WTC11 (cell line): ENCODE results near the gene CHRNA1. TPM values are rescaled to one million over a fixed set of nuclear protein-coding genes. Genes with fewer than 3 reads are reported as not detected.

Experiments
- ATAC-seq: fragments of 200-7000 bp; cut with Tn5 transposase; 2 replicates; pipeline ENCODE4 v1.10.0; 2021; ENCODE audit warnings: mild to moderate bottlenecking, moderate library complexity
- CTCF ChIA-PET: fragments of 300-600 bp; sonication (Branson Sonifier 250); formaldehyde crosslinking; loops from one replicate; lab custom pipeline; 2021; ENCODE audit warnings: antibody characterized with exemption; lab: Charles Lee
- POLR2A ChIA-PET: fragments of 350-600 bp; sonication (Branson Sonifier 250); formaldehyde crosslinking; loops from one replicate; lab custom pipeline; 2021; ENCODE audit warnings: antibody characterized with exemption; lab: Charles Lee
- DNase-seq: peaks from one replicate; pipeline ENCODE4 v3.0.0; 2021; ENCODE audit warnings: low spot score
- H3K27ac Mint-ChIP-seq: 2 replicates; pipeline ENCODE4 v1.8.0; 2021; ENCODE audit warnings: mixed read lengths
- H3K27me3 Mint-ChIP-seq: 2 replicates; pipeline ENCODE4 v1.8.0; 2021; ENCODE audit warnings: low read depth, mild to moderate bottlenecking, moderate library complexity, mixed read lengths
- H3K36me3 Mint-ChIP-seq: 2 replicates; pipeline ENCODE4 v1.8.0; 2021; ENCODE audit warnings: mixed read lengths
- H3K4me1 Mint-ChIP-seq: 2 replicates; pipeline ENCODE4 v1.8.0; 2022; ENCODE audit warnings: mixed read lengths
- H3K4me3 Mint-ChIP-seq: 2 replicates; pipeline ENCODE4 v1.8.0; 2021; ENCODE audit warnings: mild to moderate bottlenecking, moderate library complexity, mixed read lengths
- H3K9me3 Mint-ChIP-seq: 2 replicates; pipeline ENCODE4 v1.8.0; 2021; ENCODE audit warnings: mixed read lengths
- JUN ChIP-seq: sonication (generic); formaldehyde crosslinking; IDR thresholded peaks from 2 replicates; pipeline ENCODE4 v1.8.0; 2023; ENCODE audit warnings: mild to moderate bottlenecking, missing genetic modification reagents
- OVOL2 ChIP-seq: fragments of 250-450 bp; sonication (Bioruptor Pico); IDR thresholded peaks from 2 replicates; pipeline ENCODE4 v1.9.0; 2021; ENCODE audit warnings: mild to moderate bottlenecking, borderline replicate concordance
- SOX15 ChIP-seq: fragments of 250-450 bp; sonication (Bioruptor Pico); IDR thresholded peaks from 2 replicates; pipeline ENCODE4 v1.9.0; 2021; ENCODE audit warnings: mild to moderate bottlenecking
- ZNF121 ChIP-seq: sonication (generic); formaldehyde crosslinking; IDR thresholded peaks from 2 replicates; pipeline ENCODE4 v1.8.0; 2023; ENCODE audit warnings: missing genetic modification reagents
- total RNA-seq: library from RNA; stranded (reverse); gene quantifications from 3 replicates; pipeline ENCODE4 v1.2.3, GENCODE V29; 2021
- TF ChIP-seq, protein P1 (sequence below): sonication (generic); formaldehyde crosslinking; IDR thresholded peaks from 2 replicates; pipeline ENCODE4 v1.8.1; 2022; ENCODE audit warnings: missing genetic modification reagents, borderline replicate concordance
- TF ChIP-seq, protein P2 (sequence below): sonication (generic); formaldehyde crosslinking; IDR thresholded peaks from 2 replicates; pipeline ENCODE4 v1.8.1; 2022; ENCODE audit warnings: mild to moderate bottlenecking, missing genetic modification reagents, moderate library complexity, borderline replicate concordance
- TF ChIP-seq, protein P3 (sequence below): sonication (generic); formaldehyde crosslinking; IDR thresholded peaks from 2 replicates; pipeline ENCODE4 v1.8.0; 2022; ENCODE audit warnings: mild to moderate bottlenecking, missing genetic modification reagents
- TF ChIP-seq, protein P4 (sequence below): sonication (generic); formaldehyde crosslinking; IDR thresholded peaks from 2 replicates; pipeline ENCODE4 v1.8.1; 2023; ENCODE audit warnings: mild to moderate bottlenecking, missing genetic modification reagents, moderate library complexity
- TF ChIP-seq, protein P5 (sequence below): fragments of 250-450 bp; sonication (Bioruptor Pico); IDR thresholded peaks from 2 replicates; pipeline ENCODE4 v1.9.0; 2021; ENCODE audit warnings: mild to moderate bottlenecking, borderline replicate concordance
- TF ChIP-seq, protein P6 (sequence below): sonication (generic); formaldehyde crosslinking; IDR thresholded peaks from 2 replicates; pipeline ENCODE4 v1.8.1; 2023; ENCODE audit warnings: mild to moderate bottlenecking, moderate library complexity, missing genetic modification reagents

CHRNA1 gene
- total RNA-seq, 1 experiment from 2014 or later = not detected

DNA sequence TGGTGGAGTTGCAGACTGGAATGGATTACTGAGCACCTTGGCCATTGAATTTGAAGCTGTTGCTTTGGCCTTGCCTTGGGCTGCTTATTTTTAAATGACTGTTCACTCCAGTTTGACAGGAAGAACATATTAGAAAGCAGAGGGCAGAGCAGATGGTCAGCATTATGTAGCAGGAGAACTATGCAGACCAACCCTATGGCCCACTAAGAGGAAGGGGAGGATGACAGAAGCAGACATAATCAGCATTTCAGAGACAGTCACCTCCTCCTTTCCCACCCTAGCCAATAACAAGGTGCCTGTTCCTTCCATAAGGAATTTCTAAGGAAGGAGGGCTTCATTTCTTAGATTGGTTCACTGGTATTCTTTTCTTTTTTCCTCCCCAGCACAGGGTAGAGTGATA, 2.4 kb downstream of the CHRNA1 start (continued):
- TF ChIP-seq, protein P1, sequence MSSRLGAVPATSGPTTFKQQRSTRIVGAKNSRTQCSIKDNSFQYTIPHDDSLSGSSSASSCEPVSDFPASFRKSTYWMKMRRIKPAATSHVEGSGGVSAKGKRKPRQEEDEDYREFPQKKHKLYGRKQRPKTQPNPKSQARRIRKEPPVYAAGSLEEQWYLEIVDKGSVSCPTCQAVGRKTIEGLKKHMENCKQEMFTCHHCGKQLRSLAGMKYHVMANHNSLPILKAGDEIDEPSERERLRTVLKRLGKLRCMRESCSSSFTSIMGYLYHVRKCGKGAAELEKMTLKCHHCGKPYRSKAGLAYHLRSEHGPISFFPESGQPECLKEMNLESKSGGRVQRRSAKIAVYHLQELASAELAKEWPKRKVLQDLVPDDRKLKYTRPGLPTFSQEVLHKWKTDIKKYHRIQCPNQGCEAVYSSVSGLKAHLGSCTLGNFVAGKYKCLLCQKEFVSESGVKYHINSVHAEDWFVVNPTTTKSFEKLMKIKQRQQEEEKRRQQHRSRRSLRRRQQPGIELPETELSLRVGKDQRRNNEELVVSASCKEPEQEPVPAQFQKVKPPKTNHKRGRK (CRISPR knock-in tag) = no peak
- no peak for TF ChIP-seq OVOL2 (CRISPR knock-in tag)

DNA sequence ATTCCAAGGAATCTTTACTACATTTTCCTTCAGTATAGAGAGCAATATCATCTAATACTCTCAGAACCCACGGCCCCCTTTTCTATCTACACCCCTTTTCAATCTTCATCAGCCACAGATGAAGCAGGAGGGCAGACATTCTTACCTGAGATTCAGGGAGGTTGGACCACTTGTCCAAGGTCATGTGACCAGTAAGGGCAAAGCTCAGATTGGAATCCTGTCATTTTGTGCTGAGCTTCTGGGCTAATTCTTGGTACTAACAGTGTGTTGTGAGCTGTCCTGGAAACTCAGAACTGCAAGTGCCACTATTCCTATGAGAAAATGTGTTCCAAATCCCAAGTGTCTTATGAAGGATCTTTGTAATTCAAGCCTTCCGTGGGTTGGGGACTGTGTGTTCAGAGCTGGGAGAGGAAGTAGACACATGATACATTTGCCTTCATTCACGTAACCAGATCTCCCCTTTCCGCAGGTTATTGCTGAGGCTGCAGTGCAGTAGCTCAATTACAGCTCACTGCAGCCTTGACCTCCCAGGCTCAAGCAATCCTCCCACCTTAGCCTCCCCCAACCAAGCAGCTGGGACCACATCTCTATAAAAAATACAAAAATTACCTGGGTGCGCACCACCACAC, 3.3 kb downstream of the CHRNA1 start:
- no peaks in the 10 kb centered on the region for H3K9me3 Mint-ChIP-seq
- peaks cover 18% of the 10 kb centered on the region for H3K4me1 Mint-ChIP-seq
- H3K27ac Mint-ChIP-seq = no peak overlapping the region
- no peaks in the 10 kb centered on the region for H3K27me3 Mint-ChIP-seq
- H3K4me3 Mint-ChIP-seq = no peak overlapping the region
- H3K36me3 Mint-ChIP-seq = no peaks in the 10 kb centered on the region
- CTCF ChIA-PET = interaction anchor here (1.0 to 5.3 kb wide), 3 partner anchors 12 to 223 kb away, joined by 3 to 44 read pairs (median 4); no protein-coding TSS in a partner anchor
- no peak for DNase-seq
- TF ChIP-seq, protein P2, sequence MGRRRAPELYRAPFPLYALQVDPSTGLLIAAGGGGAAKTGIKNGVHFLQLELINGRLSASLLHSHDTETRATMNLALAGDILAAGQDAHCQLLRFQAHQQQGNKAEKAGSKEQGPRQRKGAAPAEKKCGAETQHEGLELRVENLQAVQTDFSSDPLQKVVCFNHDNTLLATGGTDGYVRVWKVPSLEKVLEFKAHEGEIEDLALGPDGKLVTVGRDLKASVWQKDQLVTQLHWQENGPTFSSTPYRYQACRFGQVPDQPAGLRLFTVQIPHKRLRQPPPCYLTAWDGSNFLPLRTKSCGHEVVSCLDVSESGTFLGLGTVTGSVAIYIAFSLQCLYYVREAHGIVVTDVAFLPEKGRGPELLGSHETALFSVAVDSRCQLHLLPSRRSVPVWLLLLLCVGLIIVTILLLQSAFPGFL = no peak
- TF ChIP-seq, protein P3, sequence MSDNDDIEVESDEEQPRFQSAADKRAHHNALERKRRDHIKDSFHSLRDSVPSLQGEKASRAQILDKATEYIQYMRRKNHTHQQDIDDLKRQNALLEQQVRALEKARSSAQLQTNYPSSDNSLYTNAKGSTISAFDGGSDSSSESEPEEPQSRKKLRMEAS (CRISPR knock-in tag) = no peak
- TF ChIP-seq ZNF121 = no peak
- TF ChIP-seq, protein P4, sequence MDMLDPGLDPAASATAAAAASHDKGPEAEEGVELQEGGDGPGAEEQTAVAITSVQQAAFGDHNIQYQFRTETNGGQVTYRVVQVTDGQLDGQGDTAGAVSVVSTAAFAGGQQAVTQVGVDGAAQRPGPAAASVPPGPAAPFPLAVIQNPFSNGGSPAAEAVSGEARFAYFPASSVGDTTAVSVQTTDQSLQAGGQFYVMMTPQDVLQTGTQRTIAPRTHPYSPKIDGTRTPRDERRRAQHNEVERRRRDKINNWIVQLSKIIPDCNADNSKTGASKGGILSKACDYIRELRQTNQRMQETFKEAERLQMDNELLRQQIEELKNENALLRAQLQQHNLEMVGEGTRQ (CRISPR knock-in tag) = peak; percentile 54; the same call in 1 of the 2 replicates
- TF ChIP-seq, protein P5, sequence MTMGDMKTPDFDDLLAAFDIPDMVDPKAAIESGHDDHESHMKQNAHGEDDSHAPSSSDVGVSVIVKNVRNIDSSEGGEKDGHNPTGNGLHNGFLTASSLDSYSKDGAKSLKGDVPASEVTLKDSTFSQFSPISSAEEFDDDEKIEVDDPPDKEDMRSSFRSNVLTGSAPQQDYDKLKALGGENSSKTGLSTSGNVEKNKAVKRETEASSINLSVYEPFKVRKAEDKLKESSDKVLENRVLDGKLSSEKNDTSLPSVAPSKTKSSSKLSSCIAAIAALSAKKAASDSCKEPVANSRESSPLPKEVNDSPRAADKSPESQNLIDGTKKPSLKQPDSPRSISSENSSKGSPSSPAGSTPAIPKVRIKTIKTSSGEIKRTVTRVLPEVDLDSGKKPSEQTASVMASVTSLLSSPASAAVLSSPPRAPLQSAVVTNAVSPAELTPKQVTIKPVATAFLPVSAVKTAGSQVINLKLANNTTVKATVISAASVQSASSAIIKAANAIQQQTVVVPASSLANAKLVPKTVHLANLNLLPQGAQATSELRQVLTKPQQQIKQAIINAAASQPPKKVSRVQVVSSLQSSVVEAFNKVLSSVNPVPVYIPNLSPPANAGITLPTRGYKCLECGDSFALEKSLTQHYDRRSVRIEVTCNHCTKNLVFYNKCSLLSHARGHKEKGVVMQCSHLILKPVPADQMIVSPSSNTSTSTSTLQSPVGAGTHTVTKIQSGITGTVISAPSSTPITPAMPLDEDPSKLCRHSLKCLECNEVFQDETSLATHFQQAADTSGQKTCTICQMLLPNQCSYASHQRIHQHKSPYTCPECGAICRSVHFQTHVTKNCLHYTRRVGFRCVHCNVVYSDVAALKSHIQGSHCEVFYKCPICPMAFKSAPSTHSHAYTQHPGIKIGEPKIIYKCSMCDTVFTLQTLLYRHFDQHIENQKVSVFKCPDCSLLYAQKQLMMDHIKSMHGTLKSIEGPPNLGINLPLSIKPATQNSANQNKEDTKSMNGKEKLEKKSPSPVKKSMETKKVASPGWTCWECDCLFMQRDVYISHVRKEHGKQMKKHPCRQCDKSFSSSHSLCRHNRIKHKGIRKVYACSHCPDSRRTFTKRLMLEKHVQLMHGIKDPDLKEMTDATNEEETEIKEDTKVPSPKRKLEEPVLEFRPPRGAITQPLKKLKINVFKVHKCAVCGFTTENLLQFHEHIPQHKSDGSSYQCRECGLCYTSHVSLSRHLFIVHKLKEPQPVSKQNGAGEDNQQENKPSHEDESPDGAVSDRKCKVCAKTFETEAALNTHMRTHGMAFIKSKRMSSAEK (CRISPR knock-in tag) = no peak
- TF ChIP-seq, all 79 proteins: peak for 1
- POLR2A ChIA-PET = no interaction called here
- ATAC-seq = no peak

DNA sequence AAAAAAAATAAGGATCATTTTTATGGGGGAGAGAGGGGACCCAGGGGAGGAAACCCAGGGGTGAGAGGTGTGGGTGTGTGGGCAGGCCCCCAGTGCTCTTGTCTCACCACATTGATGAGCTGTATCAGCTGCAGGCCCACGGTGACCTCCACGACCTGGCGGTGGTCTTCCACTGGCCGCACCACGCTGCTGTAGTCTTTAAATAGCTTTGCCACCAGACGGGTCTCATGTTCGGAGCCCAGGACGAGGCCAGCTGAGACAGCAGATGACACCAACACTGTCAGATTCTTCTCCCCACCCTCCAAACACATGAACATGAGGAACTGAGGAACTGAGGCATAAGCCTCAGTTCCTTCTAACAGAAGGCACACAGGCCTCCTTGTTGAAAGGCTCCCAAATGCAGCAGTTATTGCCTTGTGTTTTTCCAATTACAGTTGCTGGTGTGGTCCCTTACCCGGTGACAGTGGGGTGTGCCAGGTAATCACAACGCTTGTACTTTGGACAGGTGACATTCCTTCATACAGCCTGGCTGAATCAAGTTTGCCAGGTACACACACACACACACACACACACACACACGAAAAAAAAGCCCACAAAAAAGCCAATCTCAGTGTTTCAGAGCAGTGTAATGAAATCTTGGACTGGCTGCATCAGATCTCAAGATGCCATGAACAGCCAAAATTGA, 4.7 kb downstream of the CHRNA1 start:
- H3K4me1 Mint-ChIP-seq = peaks cover 18% of the 10 kb centered on the region
- TF ChIP-seq JUN (CRISPR knock-in tag) (no peak), SOX15 (CRISPR knock-in tag) (no peak)
- TF ChIP-seq, protein P6, sequence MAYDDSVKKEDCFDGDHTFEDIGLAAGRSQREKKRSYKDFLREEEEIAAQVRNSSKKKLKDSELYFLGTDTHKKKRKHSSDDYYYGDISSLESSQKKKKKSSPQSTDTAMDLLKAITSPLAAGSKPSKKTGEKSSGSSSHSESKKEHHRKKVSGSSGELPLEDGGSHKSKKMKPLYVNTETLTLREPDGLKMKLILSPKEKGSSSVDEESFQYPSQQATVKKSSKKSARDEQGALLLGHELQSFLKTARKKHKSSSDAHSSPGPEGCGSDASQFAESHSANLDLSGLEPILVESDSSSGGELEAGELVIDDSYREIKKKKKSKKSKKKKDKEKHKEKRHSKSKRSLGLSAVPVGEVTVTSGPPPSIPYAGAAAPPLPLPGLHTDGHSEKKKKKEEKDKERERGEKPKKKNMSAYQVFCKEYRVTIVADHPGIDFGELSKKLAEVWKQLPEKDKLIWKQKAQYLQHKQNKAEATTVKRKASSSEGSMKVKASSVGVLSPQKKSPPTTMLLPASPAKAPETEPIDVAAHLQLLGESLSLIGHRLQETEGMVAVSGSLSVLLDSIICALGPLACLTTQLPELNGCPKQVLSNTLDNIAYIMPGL (CRISPR knock-in tag) = no peak
- TF ChIP-seq, all 79 proteins: peak for 0
- no peaks in the 10 kb centered on the region for H3K36me3 Mint-ChIP-seq
- no peaks in the 10 kb centered on the region for H3K9me3 Mint-ChIP-seq
- DNase-seq (no peak), ATAC-seq (no peak)
- H3K4me3 Mint-ChIP-seq = no peak overlapping the region
- no peaks in the 10 kb centered on the region for H3K27me3 Mint-ChIP-seq
- CTCF ChIA-PET = interaction anchor here (0.8 kb wide), 1 partner anchor 16 kb away, joined by 4 read pairs; no protein-coding TSS in a partner anchor
- no peak overlapping the region for H3K27ac Mint-ChIP-seq
- POLR2A ChIA-PET = no interaction called here
